Measurements from ENCODE around the gene CBX4. TPM values are rescaled to one million over a fixed set of nuclear protein-coding genes. Genes with fewer than 3 reads are reported as not detected.

The CBX4 gene
- total and polyA plus RNA-seq, 2 of the 13 experiments (the other 11 are each of a cell fraction or from before 2014, with no cell fraction given), result 25.8 to 50.8 TPM

- TF ChIP-seq ZNF639 (CRISPR knock-in tag; conservative IDR thresholded peaks at IDR 0.05) (0 out of 2 replicates have a peak, but pooled peaks have one; percentile 52), ZNF713 (CRISPR knock-in tag; IDR thresholded peaks at IDR 0.05) (no peak), MTF2 (CRISPR knock-in tag; IDR thresholded peaks at IDR 0.05; ENCODE audit: borderline replicate concordance) (no peak), ZUFSP (CRISPR knock-in tag; IDR thresholded peaks at IDR 0.05; ENCODE audit: borderline replicate concordance) (no peak), SMAD1 (CRISPR knock-in tag; IDR thresholded peaks at IDR 0.05; ENCODE audit: borderline replicate concordance, low read depth) (no peak), SMYD3 (CRISPR knock-in tag; IDR thresholded peaks at IDR 0.05) (no peak), MTF1 (CRISPR knock-in tag; IDR thresholded peaks at IDR 0.05) (no peak), PHF20 (CRISPR knock-in tag; IDR thresholded peaks at IDR 0.05) (peak; percentile 30; the same call in 1 of the 2 replicates), SKIL (CRISPR knock-in tag; IDR thresholded peaks at IDR 0.05; ENCODE audit: borderline replicate concordance) (peak; percentile 55; the same call in 1 of the 2 replicates)
- TF ChIP-seq, protein P1, sequence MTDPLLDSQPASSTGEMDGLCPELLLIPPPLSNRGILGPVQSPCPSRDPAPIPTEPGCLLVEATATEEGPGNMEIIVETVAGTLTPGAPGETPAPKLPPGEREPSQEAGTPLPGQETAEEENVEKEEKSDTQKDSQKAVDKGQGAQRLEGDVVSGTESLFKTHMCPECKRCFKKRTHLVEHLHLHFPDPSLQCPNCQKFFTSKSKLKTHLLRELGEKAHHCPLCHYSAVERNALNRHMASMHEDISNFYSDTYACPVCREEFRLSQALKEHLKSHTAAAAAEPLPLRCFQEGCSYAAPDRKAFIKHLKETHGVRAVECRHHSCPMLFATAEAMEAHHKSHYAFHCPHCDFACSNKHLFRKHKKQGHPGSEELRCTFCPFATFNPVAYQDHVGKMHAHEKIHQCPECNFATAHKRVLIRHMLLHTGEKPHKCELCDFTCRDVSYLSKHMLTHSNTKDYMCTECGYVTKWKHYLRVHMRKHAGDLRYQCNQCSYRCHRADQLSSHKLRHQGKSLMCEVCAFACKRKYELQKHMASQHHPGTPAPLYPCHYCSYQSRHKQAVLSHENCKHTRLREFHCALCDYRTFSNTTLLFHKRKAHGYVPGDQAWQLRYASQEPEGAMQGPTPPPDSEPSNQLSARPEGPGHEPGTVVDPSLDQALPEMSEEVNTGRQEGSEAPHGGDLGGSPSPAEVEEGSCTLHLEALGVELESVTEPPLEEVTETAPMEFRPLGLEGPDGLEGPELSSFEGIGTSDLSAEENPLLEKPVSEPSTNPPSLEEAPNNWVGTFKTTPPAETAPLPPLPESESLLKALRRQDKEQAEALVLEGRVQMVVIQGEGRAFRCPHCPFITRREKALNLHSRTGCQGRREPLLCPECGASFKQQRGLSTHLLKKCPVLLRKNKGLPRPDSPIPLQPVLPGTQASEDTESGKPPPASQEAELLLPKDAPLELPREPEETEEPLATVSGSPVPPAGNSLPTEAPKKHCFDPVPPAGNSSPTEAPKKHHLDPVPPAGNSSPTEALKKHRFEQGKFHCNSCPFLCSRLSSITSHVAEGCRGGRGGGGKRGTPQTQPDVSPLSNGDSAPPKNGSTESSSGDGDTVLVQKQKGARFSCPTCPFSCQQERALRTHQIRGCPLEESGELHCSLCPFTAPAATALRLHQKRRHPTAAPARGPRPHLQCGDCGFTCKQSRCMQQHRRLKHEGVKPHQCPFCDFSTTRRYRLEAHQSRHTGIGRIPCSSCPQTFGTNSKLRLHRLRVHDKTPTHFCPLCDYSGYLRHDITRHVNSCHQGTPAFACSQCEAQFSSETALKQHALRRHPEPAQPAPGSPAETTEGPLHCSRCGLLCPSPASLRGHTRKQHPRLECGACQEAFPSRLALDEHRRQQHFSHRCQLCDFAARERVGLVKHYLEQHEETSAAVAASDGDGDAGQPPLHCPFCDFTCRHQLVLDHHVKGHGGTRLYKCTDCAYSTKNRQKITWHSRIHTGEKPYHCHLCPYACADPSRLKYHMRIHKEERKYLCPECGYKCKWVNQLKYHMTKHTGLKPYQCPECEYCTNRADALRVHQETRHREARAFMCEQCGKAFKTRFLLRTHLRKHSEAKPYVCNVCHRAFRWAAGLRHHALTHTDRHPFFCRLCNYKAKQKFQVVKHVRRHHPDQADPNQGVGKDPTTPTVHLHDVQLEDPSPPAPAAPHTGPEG (CRISPR knock-in tag; IDR thresholded peaks at IDR 0.05), result peak; percentile 62; the same call in 1 of the 2 replicates
- TF ChIP-seq, protein P2, sequence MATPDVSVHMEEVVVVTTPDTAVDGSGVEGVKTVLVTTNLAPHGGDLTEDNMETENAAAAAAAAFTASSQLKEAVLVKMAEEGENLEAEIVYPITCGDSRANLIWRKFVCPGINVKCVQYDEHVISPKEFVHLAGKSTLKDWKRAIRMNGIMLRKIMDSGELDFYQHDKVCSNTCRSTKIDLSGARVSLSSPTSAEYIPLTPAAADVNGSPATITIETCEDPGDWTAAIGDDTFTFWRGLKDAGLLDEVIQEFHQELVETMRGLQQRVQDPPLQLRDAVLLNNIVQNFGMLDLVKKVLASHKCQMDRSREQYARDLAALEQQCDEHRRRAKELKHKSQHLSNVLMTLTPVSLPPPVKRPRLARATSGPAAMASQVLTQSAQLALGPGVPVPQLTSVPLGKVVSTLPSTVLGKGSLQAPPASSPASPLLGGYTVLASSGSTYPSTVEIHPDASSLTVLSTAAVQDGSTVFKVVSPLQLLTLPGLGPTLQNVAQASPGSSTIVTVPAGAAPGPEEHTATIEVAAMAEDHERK (CRISPR knock-in tag; IDR thresholded peaks at IDR 0.05; ENCODE audit: low read depth), result no peak
- TF ChIP-seq, protein P3, sequence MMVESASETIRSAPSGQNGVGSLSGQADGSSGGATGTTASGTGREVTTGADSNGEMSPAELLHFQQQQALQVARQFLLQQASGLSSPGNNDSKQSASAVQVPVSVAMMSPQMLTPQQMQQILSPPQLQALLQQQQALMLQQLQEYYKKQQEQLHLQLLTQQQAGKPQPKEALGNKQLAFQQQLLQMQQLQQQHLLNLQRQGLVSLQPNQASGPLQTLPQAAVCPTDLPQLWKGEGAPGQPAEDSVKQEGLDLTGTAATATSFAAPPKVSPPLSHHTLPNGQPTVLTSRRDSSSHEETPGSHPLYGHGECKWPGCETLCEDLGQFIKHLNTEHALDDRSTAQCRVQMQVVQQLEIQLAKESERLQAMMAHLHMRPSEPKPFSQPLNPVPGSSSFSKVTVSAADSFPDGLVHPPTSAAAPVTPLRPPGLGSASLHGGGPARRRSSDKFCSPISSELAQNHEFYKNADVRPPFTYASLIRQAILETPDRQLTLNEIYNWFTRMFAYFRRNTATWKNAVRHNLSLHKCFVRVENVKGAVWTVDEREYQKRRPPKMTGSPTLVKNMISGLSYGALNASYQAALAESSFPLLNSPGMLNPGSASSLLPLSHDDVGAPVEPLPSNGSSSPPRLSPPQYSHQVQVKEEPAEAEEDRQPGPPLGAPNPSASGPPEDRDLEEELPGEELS (CRISPR knock-in tag; IDR thresholded peaks at IDR 0.05), result peak; percentile 75
Measured at GRCh38 chr17:79832218-79833109, 6.8 kb downstream of the CBX4 start (continued).
